ENCODE measurements around the gene PTAFR.

PTAFR gene

DNA sequence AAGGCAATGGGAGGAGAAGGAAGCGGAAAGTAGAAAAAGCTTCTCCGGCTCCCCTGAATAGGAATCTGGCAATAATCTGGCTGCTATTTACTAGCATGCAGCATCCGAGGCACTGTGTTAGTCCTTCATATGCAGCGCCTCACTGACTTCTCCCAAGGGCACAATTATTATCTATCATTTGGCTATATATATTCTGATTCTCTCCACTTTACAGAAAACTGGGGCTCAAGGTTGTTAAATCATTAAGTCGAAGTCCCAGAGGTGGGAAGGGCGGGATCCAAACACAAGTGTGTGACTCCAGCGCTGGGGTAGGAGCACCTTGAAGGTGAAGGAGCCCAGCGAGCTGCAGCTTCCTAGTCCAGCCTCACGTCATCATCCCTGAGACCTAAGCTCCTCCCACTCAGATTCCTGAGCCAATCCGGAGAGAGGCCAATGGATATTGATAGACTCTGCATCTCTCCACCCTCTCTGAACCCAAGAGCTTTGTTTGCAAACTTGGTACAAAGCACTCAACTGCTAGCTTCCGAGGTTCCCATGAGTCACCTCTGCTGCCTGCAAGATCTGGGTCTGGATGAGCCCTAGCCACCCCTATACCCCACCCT is 71.5 kb downstream of the PTAFR start:
- DNase-seq = no peak
- Mint-ChIP-seq H3K4me1 (no peaks in the 10 kb centered on the region), H3K27ac (no peak overlapping the region), H3K4me3 (no peak overlapping the region), H3K36me3 (ENCODE audit: low read depth) (no peaks in the 10 kb centered on the region), H3K27me3 (no peaks in the 10 kb centered on the region), H3K9me3 (no peaks in the 10 kb centered on the region)
- ATAC-seq = no peak

DNA sequence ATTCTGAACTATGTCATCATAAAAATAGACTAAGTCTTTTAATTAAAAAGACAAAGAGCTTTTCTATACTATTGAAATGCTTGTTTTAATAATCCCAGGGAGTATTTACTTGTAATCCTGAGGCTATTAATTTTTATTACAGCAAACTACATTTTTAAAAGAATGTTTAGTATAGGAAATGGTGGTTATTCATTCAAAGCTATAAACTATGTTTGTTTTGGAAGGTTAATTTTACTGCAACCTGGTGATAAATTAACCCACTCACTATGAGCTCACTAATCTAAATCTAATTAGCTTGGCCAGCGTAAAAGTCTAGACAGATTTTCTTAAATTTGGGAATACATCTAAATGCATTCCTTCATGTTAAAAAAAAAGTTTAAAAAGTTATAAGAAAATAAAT is 74.3 kb downstream of the PTAFR start:
- H3K4me3 Mint-ChIP-seq = no peak overlapping the region
- DNase-seq (no peak), ATAC-seq (no peak)
- H3K27me3 Mint-ChIP-seq = no peaks in the 10 kb centered on the region
- no peaks in the 10 kb centered on the region for H3K9me3 Mint-ChIP-seq
- H3K4me1 Mint-ChIP-seq = no peaks in the 10 kb centered on the region
- no peaks in the 10 kb centered on the region for H3K36me3 Mint-ChIP-seq (ENCODE audit: low read depth)
- H3K27ac Mint-ChIP-seq = no peak overlapping the region

DNA sequence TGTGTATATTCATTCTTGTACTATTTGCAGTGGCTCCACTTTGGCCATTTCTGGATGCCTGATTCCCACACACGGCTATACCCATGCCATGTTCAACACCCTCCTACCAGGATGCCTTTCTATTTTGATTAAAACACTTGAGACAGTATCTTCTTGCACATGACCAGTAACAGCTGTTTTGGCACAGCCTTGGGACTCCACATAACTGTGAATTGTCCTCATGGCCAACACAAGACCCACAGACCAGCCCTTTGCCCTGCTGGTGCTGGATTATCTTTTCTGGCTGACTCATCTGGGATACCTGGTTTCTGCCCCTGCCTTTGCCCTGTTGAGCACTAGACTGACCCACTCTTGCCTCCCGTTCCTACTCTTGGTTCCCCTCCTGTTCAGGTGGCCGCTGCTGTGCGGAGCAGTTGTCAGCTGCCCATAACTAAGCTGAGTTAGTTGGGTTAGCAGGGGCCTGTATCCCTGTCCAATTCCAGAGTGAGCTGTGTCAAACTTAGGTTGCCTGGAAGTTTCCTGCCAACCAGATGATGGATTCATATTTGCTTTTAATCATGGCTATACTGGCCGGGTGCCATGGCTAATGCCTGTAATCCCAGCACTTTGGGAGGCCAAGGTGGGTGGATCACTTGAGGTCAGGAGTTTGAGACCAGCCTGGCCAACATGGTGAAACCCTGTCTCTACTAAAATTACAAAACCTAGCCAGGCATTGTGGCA is 77.3 kb downstream of the PTAFR start:
- no peaks in the 10 kb centered on the region for H3K36me3 Mint-ChIP-seq (ENCODE audit: low read depth)
- peaks cover 8% of the 10 kb centered on the region for H3K27me3 Mint-ChIP-seq
- ATAC-seq (no peak), DNase-seq (no peak)
- no peak overlapping the region for H3K27ac Mint-ChIP-seq
- no peak overlapping the region for H3K4me3 Mint-ChIP-seq
- H3K4me1 Mint-ChIP-seq = no peaks in the 10 kb centered on the region
- H3K9me3 Mint-ChIP-seq = no peaks in the 10 kb centered on the region
